ENCODE measurements around the gene IRF8.
"Not testable (repeated sequence)": the region's sequence is repeated elsewhere in the genome, so short reads cannot be mapped to it uniquely, and the experiment has no call there.

Gene IRF8

GRCh38 chr16:85901110-85901509 is 2.1 kb downstream of the IRF8 start:
- TF ChIP-seq TAF1 (IDR thresholded peaks at IDR 0.05; ENCODE audit: borderline replicate concordance, low read depth, low read length), result no peak
- TF ChIP-seq POLR2A (IDR thresholded peaks at IDR 0.05; ENCODE audit: low read depth, low read length), result no peak
- no peak for TF ChIP-seq POLR2AphosphoS5 (IDR thresholded peaks at IDR 0.05; ENCODE audit: low read depth, low read length)

GRCh38 chr16:85901773-85902365 is 2.9 kb downstream of the IRF8 start:
- DNase-seq (ENCODE audit: insufficient read length), result no peak
- TF ChIP-seq POLR2AphosphoS5 (IDR thresholded peaks at IDR 0.05; ENCODE audit: low read depth, low read length) (no peak), TAF1 (IDR thresholded peaks at IDR 0.05; ENCODE audit: borderline replicate concordance, low read depth, low read length) (no peak), POLR2A (IDR thresholded peaks at IDR 0.05; ENCODE audit: low read depth, low read length) (no peak; the same call in 1 of the 2 replicates)
- peak; percentile 76 for FAIRE-seq

More at GRCh38 chr16:85901110-85901509, 2.1 kb downstream of the IRF8 start:
- no peak for DNase-seq (ENCODE audit: insufficient read length)
- FAIRE-seq, result peak; percentile 76

- DNase-seq (ENCODE audit: insufficient read length), result peak; percentile 75
- TF ChIP-seq POLR2AphosphoS5 (IDR thresholded peaks at IDR 0.05; ENCODE audit: low read depth, low read length) (peak; percentile 75; the same call in 1 of the 2 replicates), TAF1 (IDR thresholded peaks at IDR 0.05; ENCODE audit: borderline replicate concordance, low read depth, low read length) (no peak; the same call in 1 of the 2 replicates), POLR2A (IDR thresholded peaks at IDR 0.05; ENCODE audit: low read depth, low read length) (peak; percentile 62)
- FAIRE-seq, result peak; percentile 91
Measured at GRCh38 chr16:85902366-85903155, 3.6 kb downstream of the IRF8 start.

- peak; percentile 74 for FAIRE-seq
- no peak for DNase-seq (ENCODE audit: insufficient read length)
- peak; percentile 42; the same call in 1 of the 2 replicates for TF ChIP-seq POLR2A (IDR thresholded peaks at IDR 0.05; ENCODE audit: low read depth, low read length)
- no peak for TF ChIP-seq TAF1 (IDR thresholded peaks at IDR 0.05; ENCODE audit: borderline replicate concordance, low read depth, low read length)
- TF ChIP-seq POLR2AphosphoS5 (IDR thresholded peaks at IDR 0.05; ENCODE audit: low read depth, low read length), result 0 out of 2 replicates have a peak, but pooled peaks have one; percentile 40
Measured at GRCh38 chr16:85903559-85903958, 4.6 kb downstream of the IRF8 start.

GRCh38 chr16:85905110-85906095 is 6.4 kb downstream of the IRF8 start:
- FAIRE-seq (no peak), DNase-seq (ENCODE audit: insufficient read length) (no peak)
- no peak for TF ChIP-seq POLR2AphosphoS5 (IDR thresholded peaks at IDR 0.05; ENCODE audit: low read depth, low read length)

GRCh38 chr16:85906349-85906748 is 7.4 kb downstream of the IRF8 start:
- FAIRE-seq (peak; percentile 68), DNase-seq (ENCODE audit: insufficient read length) (no peak)
- TF ChIP-seq TAF1 (IDR thresholded peaks at IDR 0.05; ENCODE audit: borderline replicate concordance, low read depth, low read length) (no peak), POLR2A (IDR thresholded peaks at IDR 0.05; ENCODE audit: low read depth, low read length) (no peak; the same call in 1 of the 2 replicates), POLR2AphosphoS5 (IDR thresholded peaks at IDR 0.05; ENCODE audit: low read depth, low read length) (no peak)

GRCh38 chr16:85907231-85907630 is 8.3 kb downstream of the IRF8 start:
- not testable (repeated sequence) for DNase-seq (ENCODE audit: insufficient read length); FAIRE-seq

GRCh38 chr16:85908444-85908843 is 9.5 kb downstream of the IRF8 start:
- FAIRE-seq (peak; percentile 58), DNase-seq (ENCODE audit: insufficient read length) (no peak)
- TF ChIP-seq TAF1 (IDR thresholded peaks at IDR 0.05; ENCODE audit: borderline replicate concordance, low read depth, low read length) (no peak), POLR2A (IDR thresholded peaks at IDR 0.05; ENCODE audit: low read depth, low read length) (0 out of 2 replicates have a peak, but pooled peaks have one; percentile 11)

GRCh38 chr16:85908889-85909589 is 10.1 kb downstream of the IRF8 start:
- TF ChIP-seq POLR2AphosphoS5 (IDR thresholded peaks at IDR 0.05; ENCODE audit: low read depth, low read length), result no peak
- no peak for TF ChIP-seq TAF1 (IDR thresholded peaks at IDR 0.05; ENCODE audit: borderline replicate concordance, low read depth, low read length)
- TF ChIP-seq POLR2A (IDR thresholded peaks at IDR 0.05; ENCODE audit: low read depth, low read length), result peak; percentile 12; the same call in 1 of the 2 replicates
- no peak for DNase-seq (ENCODE audit: insufficient read length)
- no peak for FAIRE-seq

- no peak for DNase-seq (ENCODE audit: insufficient read length)
- TF ChIP-seq POLR2AphosphoS5 (IDR thresholded peaks at IDR 0.05; ENCODE audit: low read depth, low read length) (no peak), TAF1 (IDR thresholded peaks at IDR 0.05; ENCODE audit: borderline replicate concordance, low read depth, low read length) (no peak)
- no peak for FAIRE-seq
Measured at GRCh38 chr16:85909932-85910853, 11.2 kb downstream of the IRF8 start.
